ENCODE data around the gene FOXQ1.

The FOXQ1 gene

GRCh38 chr6:1363729-1364572 is 52.1 kb downstream of the FOXQ1 start:
- no peak for DNase-seq

All from CD4-positive, alpha-beta T cell treated with Interleukin-17A for 4 hours (primary cell).